Stomach (tissue), 9 donors: ENCODE measurements around the gene CDK17. TPM values are rescaled to one million over a fixed set of nuclear protein-coding genes. Genes with fewer than 3 reads are reported as not detected.

Source experiments
- DNase-seq, 2 donors: peaks; one replicate each; pipeline versions ENCODE4 v3.0.0 to v3.0.0-alpha.2; 2013 to 2019
- H3K27ac ChIP-seq, 5 donors: fragments of 200-600 bp in 4 of 5; sonication (generic) in 4 of 5; one replicate each; pipeline ENCODE4 v1.5.1; 2013 to 2019; ENCODE audit warnings: mild to moderate bottlenecking in 1 of 5, moderate library complexity in 1 of 5
- H3K27me3 ChIP-seq, 3 donors: fragments of 200-600 bp; sonication (generic); one replicate each; pipeline ENCODE4 v1.5.1; 2017 to 2019; ENCODE audit warnings: mixed run types in 1 of 3
- H3K36me3 ChIP-seq, 4 donors: fragments of 200-600 bp; sonication (generic); 1 replicate in 3 of 4; 2 replicates in 1 of 4; pipeline ENCODE4 v1.5.1; 2016 to 2019
- H3K4me1 ChIP-seq, 4 donors: fragments of 200-600 bp; sonication (generic); one replicate each; pipeline ENCODE4 v1.5.1; 2016 to 2019
- H3K4me3 ChIP-seq, 4 donors: fragments of 200-600 bp; sonication (generic) in 3 of 4; one replicate each; pipeline ENCODE4 v1.5.1; 2016 to 2019; ENCODE audit warnings: mild to moderate bottlenecking in 1 of 4
- H3K9me3 ChIP-seq, 4 donors: fragments of 200-600 bp; sonication (generic); one replicate each; pipeline ENCODE4 v1.5.1; 2016 to 2019
- EP300 ChIP-seq: sonication (generic); formaldehyde crosslinking; IDR thresholded peaks from one replicate; pipeline ENCODE4 v1.6.1; 2017; ENCODE audit warnings: antibody characterized with exemption
- POLR2A ChIP-seq, 4 donors: fragments of 450-650 bp; IDR thresholded peaks; one replicate each; pipeline ENCODE4 v1.6.1; 2016; ENCODE audit warnings: antibody characterized with exemption in 4 of 4, control low read depth in 2 of 4, mild to moderate bottlenecking in 1 of 4, moderate library complexity in 1 of 4
- POLR2AphosphoS5 ChIP-seq, 3 donors: sonication (generic); formaldehyde crosslinking; IDR thresholded peaks; one replicate each; pipeline ENCODE4 v1.6.1; 2016; ENCODE audit warnings: antibody characterized with exemption in 3 of 3
- WGBS, 5 donors: extraction: QIAGEN DNeasy Blood & Tissue Kit in 3 of 5; methylation state at CpG; one replicate each; pipeline versions ENCODE4 v1.1.5 to v1.1.7; 2013 to 2018; 5-methylcytosine and 5-hydroxymethylcytosine counted together
- intact Hi-C: fragments of 100-400 bp; cut with DNase I; formaldehyde crosslinking; loops from one replicate; pipeline ENCODE4 v1.15.1; 2023; ENCODE audit warnings: low total_unique reads
- polyA plus RNA-seq, 3 donors: library from polyadenylated mRNA; stranded (reverse); fragments of 200-250 nt; gene quantifications; one replicate each; pipeline ENCODE4 v1.2.3, GENCODE V29; 2013
- total RNA-seq, 5 donors: library from RNA; depleted of rRNA; stranded (reverse); fragments of >200 nt; gene quantifications; one replicate each; pipeline versions ENCODE4 v1.1.0 to v1.2.3, GENCODE V29; 2014 to 2016
- TF ChIP-seq, protein P1 (sequence below), 7 experiments: fragments of 450-650 bp in 4 of 7; fragments of 200-600 bp in 3 of 7; sonication (generic) in 3 of 7; IDR thresholded peaks; one replicate each; pipeline ENCODE4 v1.5.1; 2016 to 2019; ENCODE audit warnings: antibody characterized with exemption in 7 of 7, control low read depth in 2 of 7, mild to moderate bottlenecking in 1 of 7
- donor health status: healthy with polysubstance abuse.
- donor health status: Bipolar disorder and iron deficiency.
- donor health status: healthy.

CDK17 gene
- total and polyA plus RNA-seq, 8 donors: 5.4 to 137 (median 40.5) TPM

DNA sequence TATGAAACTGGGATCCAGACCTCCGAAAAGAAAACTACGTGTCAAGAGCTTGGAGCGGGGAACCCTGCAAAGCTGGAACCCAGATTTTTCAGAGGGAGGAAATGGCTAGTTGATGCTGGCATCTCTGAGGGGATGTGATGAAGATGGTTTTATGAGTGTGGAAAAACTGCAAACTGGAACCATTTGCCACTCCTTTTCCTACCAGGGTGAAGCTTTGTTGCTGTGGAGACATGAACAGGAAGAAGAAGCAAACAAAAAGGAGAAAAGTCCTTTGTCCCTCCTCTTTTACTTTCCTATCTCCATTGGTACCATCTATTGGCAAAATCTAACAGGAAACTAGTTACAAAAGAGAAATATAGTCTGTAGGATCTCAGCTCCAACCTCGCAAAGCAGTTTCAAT lies 39.2 kb downstream of the CDK17 start:
- no peak for DNase-seq
- TF ChIP-seq POLR2A (IDR thresholded peaks at IDR 0.05): no peak
- TF ChIP-seq, protein P1, sequence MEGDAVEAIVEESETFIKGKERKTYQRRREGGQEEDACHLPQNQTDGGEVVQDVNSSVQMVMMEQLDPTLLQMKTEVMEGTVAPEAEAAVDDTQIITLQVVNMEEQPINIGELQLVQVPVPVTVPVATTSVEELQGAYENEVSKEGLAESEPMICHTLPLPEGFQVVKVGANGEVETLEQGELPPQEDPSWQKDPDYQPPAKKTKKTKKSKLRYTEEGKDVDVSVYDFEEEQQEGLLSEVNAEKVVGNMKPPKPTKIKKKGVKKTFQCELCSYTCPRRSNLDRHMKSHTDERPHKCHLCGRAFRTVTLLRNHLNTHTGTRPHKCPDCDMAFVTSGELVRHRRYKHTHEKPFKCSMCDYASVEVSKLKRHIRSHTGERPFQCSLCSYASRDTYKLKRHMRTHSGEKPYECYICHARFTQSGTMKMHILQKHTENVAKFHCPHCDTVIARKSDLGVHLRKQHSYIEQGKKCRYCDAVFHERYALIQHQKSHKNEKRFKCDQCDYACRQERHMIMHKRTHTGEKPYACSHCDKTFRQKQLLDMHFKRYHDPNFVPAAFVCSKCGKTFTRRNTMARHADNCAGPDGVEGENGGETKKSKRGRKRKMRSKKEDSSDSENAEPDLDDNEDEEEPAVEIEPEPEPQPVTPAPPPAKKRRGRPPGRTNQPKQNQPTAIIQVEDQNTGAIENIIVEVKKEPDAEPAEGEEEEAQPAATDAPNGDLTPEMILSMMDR (IDR thresholded peaks at IDR 0.05): no peak
- TF ChIP-seq POLR2AphosphoS5 (IDR thresholded peaks at IDR 0.05): no peak
- TF ChIP-seq EP300: no peak
- H3K9me3 ChIP-seq: no peaks in the 10 kb centered on the region
- no peaks in the 10 kb centered on the region for H3K27me3 ChIP-seq
- WGBS, 5 donors: 85 to 97% (median 94%) methylated on average over 4 of the region's 4 CpGs
- H3K4me1 ChIP-seq: peaks cover 5 to 82% (median 34%) of the 10 kb centered on the region in 4 donors
- H3K4me3 ChIP-seq: no peak overlapping the region
- intact Hi-C loops: no loop called here
- H3K36me3 ChIP-seq: no peaks in the 10 kb centered on the region
- no peak overlapping the region for H3K27ac ChIP-seq

DNA sequence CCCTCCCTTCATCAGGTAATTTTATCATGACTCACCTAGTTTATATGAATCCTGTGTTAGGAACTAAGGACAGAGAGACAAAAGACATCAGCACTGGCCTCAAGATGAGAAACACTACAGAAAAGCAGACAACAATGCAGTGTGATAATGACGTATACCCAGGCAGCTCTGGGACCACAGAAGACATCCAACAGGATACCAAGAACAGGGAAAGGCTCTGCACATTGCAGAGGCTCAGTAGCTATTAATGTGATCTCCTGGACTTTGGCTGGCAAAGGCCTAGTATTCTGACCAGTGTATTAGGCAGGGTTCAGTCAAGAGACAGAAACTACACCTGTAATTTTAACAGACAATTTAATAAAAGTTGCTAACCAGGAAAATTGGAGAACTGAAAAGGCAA lies 39.7 kb downstream of the CDK17 start:
- Histone ChIP-seq H3K9me3 (no peaks in the 10 kb centered on the region), H3K36me3 (no peaks in the 10 kb centered on the region), H3K27me3 (no peaks in the 10 kb centered on the region), H3K4me1 (peaks cover 4 to 79% (median 31%) of the 10 kb centered on the region in 4 donors), H3K4me3 (no peak overlapping the region), H3K27ac (no peak overlapping the region)
- 64 to 79% (median 69%) methylated on average over 1 of the region's 1 CpG for WGBS, 5 donors
- DNase-seq: no peak
- TF ChIP-seq POLR2A (IDR thresholded peaks at IDR 0.05) (no peak), POLR2AphosphoS5 (IDR thresholded peaks at IDR 0.05) (no peak), EP300 (no peak)
- TF ChIP-seq, protein P1 (IDR thresholded peaks at IDR 0.05): no peak
- intact Hi-C loops: no loop called here

DNA sequence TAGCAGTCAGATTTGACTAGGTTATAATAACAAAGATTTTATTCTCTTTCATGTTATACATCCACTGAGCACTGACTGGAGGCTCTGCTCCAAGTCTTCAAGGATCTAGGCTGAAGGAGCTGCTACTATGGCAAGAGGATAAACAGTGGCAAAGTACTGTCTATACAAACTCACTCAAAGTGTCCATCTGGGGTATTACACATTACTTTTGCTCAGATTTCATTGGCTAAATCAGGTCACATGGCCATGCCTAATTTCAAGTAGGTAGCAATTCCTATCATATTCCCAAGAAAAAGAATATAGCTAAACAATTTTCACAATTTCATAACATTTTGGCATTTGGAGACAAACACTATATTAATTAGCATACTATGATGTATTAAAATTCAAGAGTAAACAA lies 40.9 kb downstream of the CDK17 start:
- H3K27ac ChIP-seq: no peak overlapping the region
- no peak for DNase-seq
- no peaks in the 10 kb centered on the region for H3K9me3 ChIP-seq
- H3K4me3 ChIP-seq: no peak overlapping the region
- intact Hi-C loops: no loop called here
- H3K27me3 ChIP-seq: no peaks in the 10 kb centered on the region
- no peaks in the 10 kb centered on the region for H3K36me3 ChIP-seq
- peaks cover 4 to 76% (median 29%) of the 10 kb centered on the region in 4 donors for H3K4me1 ChIP-seq
- TF ChIP-seq POLR2A (IDR thresholded peaks at IDR 0.05) (no peak), EP300 (no peak), POLR2AphosphoS5 (IDR thresholded peaks at IDR 0.05) (no peak)
- TF ChIP-seq, protein P1 (IDR thresholded peaks at IDR 0.05): no peak

DNA sequence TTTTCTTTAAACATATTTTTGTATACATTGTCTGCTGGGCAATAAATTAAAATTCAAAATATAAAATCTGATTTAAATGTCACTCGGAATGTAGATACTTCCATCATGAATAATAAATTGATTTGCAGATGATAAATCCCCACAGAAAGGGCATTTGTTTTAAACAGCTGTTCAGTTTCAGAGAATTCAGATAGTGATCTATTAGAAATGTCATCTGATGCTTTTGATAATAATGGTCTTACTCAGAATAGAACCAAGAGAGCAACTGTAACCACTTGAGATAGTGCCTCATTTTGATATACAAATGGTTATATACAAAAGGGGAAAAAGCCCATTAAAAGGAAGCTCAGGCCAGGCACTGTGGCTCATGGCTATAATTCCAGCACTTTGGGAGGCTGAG lies 43.4 kb downstream of the CDK17 start:
- Histone ChIP-seq H3K36me3 (no peaks in the 10 kb centered on the region), H3K27ac (no peak overlapping the region), H3K4me3 (no peak overlapping the region), H3K4me1 (peaks cover 10 to 74% (median 39%) of the 10 kb centered on the region in 4 donors), H3K9me3 (no peaks in the 10 kb centered on the region), H3K27me3 (no peaks in the 10 kb centered on the region)
- TF ChIP-seq POLR2AphosphoS5 (IDR thresholded peaks at IDR 0.05) (no peak), POLR2A (IDR thresholded peaks at IDR 0.05) (no peak), EP300 (no peak)
- TF ChIP-seq, protein P1 (IDR thresholded peaks at IDR 0.05): no peak
- intact Hi-C loops: no loop called here
- no peak for DNase-seq
- 87 to 96% (median 90%) methylated on average over 1 of the region's 1 CpG for WGBS, 5 donors
